ENCODE measurements around the gene POLD4. TPM values are rescaled to one million over a fixed set of nuclear protein-coding genes. Genes with fewer than 3 reads are reported as not detected.
A peak's percentile ranks its signal among the peaks of the same experiment; 100 is the strongest.
"Not testable (repeated sequence)": the region's sequence is repeated elsewhere in the genome, so short reads cannot be mapped to it uniquely, and the experiment has no call there.

The POLD4 gene
- total RNA-seq = 36.7 and 39.8 TPM in 2 replicates

GRCh38 chr11:67353317-67354074 is at the start of gene POLD4:
Gene POLD4 (minus strand): TSS chr11:67353546. CDS start chr11:67353399, 147 bp downstream.
- intact Hi-C loops (cut with micrococcal nuclease) = loop anchor here (1.0 to 10.0 kb wide), 11 partner anchors 8 to 1065 kb away; partner anchors contain the start of genes CLCF1, GSTP1, PC and RAD9A
- Mint-ChIP-seq H3K27me3 (ENCODE audit: insufficient read depth) (peaks cover 1% of the 10 kb centered on the region), H3K27ac (peak within 1 kb of the TSS; percentile 98), H3K4me1 (ENCODE audit: low read depth) (peaks cover 34% of the 10 kb centered on the region), H3K36me3 (ENCODE audit: low read depth) (no peaks in the 10 kb centered on the region), H3K4me3 (peak within 1 kb of the TSS; percentile 94), H3K9me3 (no peaks in the 10 kb centered on the region)
- peak; percentile 95 for DNase-seq (ENCODE audit: low spot score)

- not testable (repeated sequence) for DNase-seq (ENCODE audit: low spot score); H3K9me3 Mint-ChIP-seq; H3K27me3 Mint-ChIP-seq (ENCODE audit: insufficient read depth)
- intact Hi-C loops (cut with micrococcal nuclease) = loop anchor here (1.0 to 10.0 kb wide), 5 partner anchors 25 to 1548 kb away; partner anchors contain the start of genes CFL1, GRK2, NDUFV1 and RPS6KB2
- H3K36me3 Mint-ChIP-seq (ENCODE audit: low read depth) = peaks cover 31% of the 10 kb centered on the region
- H3K4me1 Mint-ChIP-seq (ENCODE audit: low read depth) = peaks cover 49% of the 10 kb centered on the region
- H3K27ac Mint-ChIP-seq = peak overlapping the region; percentile 88
- H3K4me3 Mint-ChIP-seq = peak overlapping the region; percentile 88
These were observed 49.7 kb upstream of the POLD4 start for GRCh38 chr11:67403085-67403484.

- DNase-seq (ENCODE audit: low spot score); H3K27me3 Mint-ChIP-seq (ENCODE audit: insufficient read depth); H3K9me3 Mint-ChIP-seq: not testable (repeated sequence)
- peak overlapping the region; percentile 88 for H3K4me3 Mint-ChIP-seq
- intact Hi-C loops (cut with micrococcal nuclease) = loop anchor here (1.0 to 10.0 kb wide), 8 partner anchors 19 to 1548 kb away; partner anchors contain the start of genes AIP, CDK2AP2, CFL1 and GRK2
- H3K4me1 Mint-ChIP-seq (ENCODE audit: low read depth) = peaks cover 49% of the 10 kb centered on the region
- H3K27ac Mint-ChIP-seq = peak overlapping the region; percentile 81
- peaks cover 33% of the 10 kb centered on the region for H3K36me3 Mint-ChIP-seq (ENCODE audit: low read depth)
These were observed 49.0 kb upstream of the POLD4 start for GRCh38 chr11:67402192-67402839.

- peaks cover 30% of the 10 kb centered on the region for H3K36me3 Mint-ChIP-seq (ENCODE audit: low read depth)
- no peaks in the 10 kb centered on the region for H3K9me3 Mint-ChIP-seq
- intact Hi-C loops (cut with micrococcal nuclease) = loop anchor here (1.0 to 10.0 kb wide), 10 partner anchors 9 to 1547 kb away; partner anchors contain the start of genes AIP, CDK2AP2, CFL1 and GRK2
- H3K4me1 Mint-ChIP-seq (ENCODE audit: low read depth) = peaks cover 50% of the 10 kb centered on the region
- no peaks in the 10 kb centered on the region for H3K27me3 Mint-ChIP-seq (ENCODE audit: insufficient read depth)
- peak; percentile 87 for DNase-seq (ENCODE audit: low spot score)
- peak within 1 kb of the TSS; percentile 92 for H3K4me3 Mint-ChIP-seq
- peak within 1 kb of the TSS; percentile 86 for H3K27ac Mint-ChIP-seq
These were observed 48.3 kb upstream of the POLD4 start, which contains the start of gene PPP1CA for GRCh38 chr11:67401495-67402191. Gene PPP1CA (minus strand): TSS chr11:67401858. CDS start chr11:67401782, 76 bp downstream.

GRCh38 chr11:67400942-67401494 is 47.7 kb upstream of the POLD4 start:
- intact Hi-C loops (cut with micrococcal nuclease) = loop anchor here (1.0 to 10.0 kb wide), 6 partner anchors 9 to 1546 kb away; partner anchors contain the start of genes CFL1, GRK2, NDUFV1 and TMEM134
- Mint-ChIP-seq H3K9me3 (no peaks in the 10 kb centered on the region), H3K36me3 (ENCODE audit: low read depth) (peaks cover 29% of the 10 kb centered on the region), H3K27me3 (ENCODE audit: insufficient read depth) (no peaks in the 10 kb centered on the region), H3K4me3 (peak overlapping the region; percentile 92), H3K27ac (peak overlapping the region; percentile 86), H3K4me1 (ENCODE audit: low read depth) (peaks cover 45% of the 10 kb centered on the region)
- no peak for DNase-seq (ENCODE audit: low spot score)

GRCh38 chr11:67400251-67400941 is 47.0 kb upstream of the POLD4 start:
- peaks cover 28% of the 10 kb centered on the region for H3K36me3 Mint-ChIP-seq (ENCODE audit: low read depth)
- peaks cover 38% of the 10 kb centered on the region for H3K4me1 Mint-ChIP-seq (ENCODE audit: low read depth)
- no peaks in the 10 kb centered on the region for H3K9me3 Mint-ChIP-seq
- no peaks in the 10 kb centered on the region for H3K27me3 Mint-ChIP-seq (ENCODE audit: insufficient read depth)
- DNase-seq (ENCODE audit: low spot score) = no peak
- H3K27ac Mint-ChIP-seq = peak overlapping the region; percentile 86
- intact Hi-C loops (cut with micrococcal nuclease) = loop anchor here (5.0 to 10.0 kb wide), 4 partner anchors 133 to 1546 kb away; partner anchors contain the start of genes CFL1, GRK2 and NDUFV1
- peak overlapping the region; percentile 92 for H3K4me3 Mint-ChIP-seq

- H3K9me3 Mint-ChIP-seq = no peaks in the 10 kb centered on the region
- H3K27me3 Mint-ChIP-seq (ENCODE audit: insufficient read depth) = no peaks in the 10 kb centered on the region
- no peak for DNase-seq (ENCODE audit: low spot score)
- peak overlapping the region; percentile 44 for H3K27ac Mint-ChIP-seq
- peaks cover 27% of the 10 kb centered on the region for H3K36me3 Mint-ChIP-seq (ENCODE audit: low read depth)
- H3K4me3 Mint-ChIP-seq = peak overlapping the region; percentile 92
- intact Hi-C loops (cut with micrococcal nuclease) = no loop called here
- H3K4me1 Mint-ChIP-seq (ENCODE audit: low read depth) = peaks cover 27% of the 10 kb centered on the region
These were observed 45.6 kb upstream of the POLD4 start for GRCh38 chr11:67398661-67399563.

GRCh38 chr11:67397986-67398660 is 44.8 kb upstream of the POLD4 start:
- intact Hi-C loops (cut with micrococcal nuclease) = no loop called here
- Mint-ChIP-seq H3K27ac (no peak overlapping the region), H3K27me3 (ENCODE audit: insufficient read depth) (no peaks in the 10 kb centered on the region), H3K4me3 (peak overlapping the region; percentile 20), H3K36me3 (ENCODE audit: low read depth) (peaks cover 28% of the 10 kb centered on the region), H3K9me3 (no peaks in the 10 kb centered on the region), H3K4me1 (ENCODE audit: low read depth) (peaks cover 34% of the 10 kb centered on the region)
- no peak for DNase-seq (ENCODE audit: low spot score)

- intact Hi-C loops (cut with micrococcal nuclease) = no loop called here
- Mint-ChIP-seq H3K27me3 (ENCODE audit: insufficient read depth) (no peaks in the 10 kb centered on the region), H3K9me3 (no peaks in the 10 kb centered on the region), H3K36me3 (ENCODE audit: low read depth) (peaks cover 28% of the 10 kb centered on the region), H3K4me1 (ENCODE audit: low read depth) (peaks cover 40% of the 10 kb centered on the region), H3K27ac (peak overlapping the region; percentile 58), H3K4me3 (peak overlapping the region; percentile 20)
- DNase-seq (ENCODE audit: low spot score) = no peak
These were observed 44.2 kb upstream of the POLD4 start for GRCh38 chr11:67397536-67397935.

- Mint-ChIP-seq H3K4me1 (ENCODE audit: low read depth) (peaks cover 45% of the 10 kb centered on the region), H3K9me3 (no peaks in the 10 kb centered on the region), H3K27ac (peak overlapping the region; percentile 67), H3K36me3 (ENCODE audit: low read depth) (peaks cover 30% of the 10 kb centered on the region), H3K4me3 (peak overlapping the region; percentile 63), H3K27me3 (ENCODE audit: insufficient read depth) (no peaks in the 10 kb centered on the region)
- DNase-seq (ENCODE audit: low spot score) = no peak
- intact Hi-C loops (cut with micrococcal nuclease) = no loop called here
These were observed 43.4 kb upstream of the POLD4 start for GRCh38 chr11:67396587-67397389.

All from activated T-helper 1 cell treated with anti-CD3 and anti-CD28 coated beads, Interleukin-12 subunit alpha, Interleukin-12 subunit beta, Interleukin-2, Interleukin-4 antibody, amounts not matched to agents 30 ng/mL and 10 ng/mL and 1 ng/mL, durations not matched to agents 14 hours and 24 hours and 36 hours (primary cell).